GM21381 (cell line): ENCODE data around the gene CCDC136.

Source experiments
- ATAC-seq: cut with Tn5 transposase; IDR thresholded peaks from one replicate; pipeline ENCODE4 v1.9.1; 2021; ENCODE audit warnings: mild to moderate bottlenecking, moderate library complexity; ENCODE audit not compliant: unreplicated experiment

Gene CCDC136

DNA sequence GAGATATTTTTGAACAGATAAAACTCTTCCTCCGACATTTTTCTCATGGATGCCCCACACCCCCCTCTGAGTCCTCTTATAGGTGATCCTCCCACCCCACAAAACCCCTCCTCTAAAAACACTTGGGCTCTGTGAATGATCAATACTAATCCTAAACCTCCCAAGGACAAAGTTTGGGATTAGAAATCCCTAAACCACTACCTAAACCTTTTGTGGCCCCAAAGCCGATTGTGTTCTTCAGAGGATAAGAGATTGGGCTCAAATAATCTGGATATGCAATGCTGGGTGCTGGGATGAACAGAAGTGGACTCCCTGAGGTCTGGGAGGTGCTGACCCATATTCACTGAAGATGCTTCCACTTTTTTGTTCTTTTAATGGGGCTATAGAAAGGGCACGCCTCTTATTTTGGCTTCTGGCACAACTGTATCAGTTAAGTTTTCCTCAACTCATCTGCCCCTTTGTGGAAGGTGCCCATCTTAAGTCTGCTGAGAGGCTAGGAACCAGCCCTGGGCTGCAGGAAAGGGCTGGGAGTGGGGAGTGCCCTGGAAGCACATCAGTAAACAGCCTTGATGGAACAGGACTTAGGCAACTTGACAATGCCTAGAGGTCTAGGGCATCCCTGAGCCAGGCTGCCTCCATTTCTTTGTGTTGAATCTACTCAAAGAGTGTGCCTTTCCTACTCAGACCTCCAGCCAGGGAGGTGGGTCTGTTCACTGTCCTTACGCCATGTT is 15.9 kb upstream of the CCDC136 start, which contains the start of gene OPN1SW:
Gene OPN1SW (minus strand): TSS at position 51 of the 731 bp plus-strand sequence. CDS start 13 bp downstream, at position 38.
- ATAC-seq, result no peak

DNA sequence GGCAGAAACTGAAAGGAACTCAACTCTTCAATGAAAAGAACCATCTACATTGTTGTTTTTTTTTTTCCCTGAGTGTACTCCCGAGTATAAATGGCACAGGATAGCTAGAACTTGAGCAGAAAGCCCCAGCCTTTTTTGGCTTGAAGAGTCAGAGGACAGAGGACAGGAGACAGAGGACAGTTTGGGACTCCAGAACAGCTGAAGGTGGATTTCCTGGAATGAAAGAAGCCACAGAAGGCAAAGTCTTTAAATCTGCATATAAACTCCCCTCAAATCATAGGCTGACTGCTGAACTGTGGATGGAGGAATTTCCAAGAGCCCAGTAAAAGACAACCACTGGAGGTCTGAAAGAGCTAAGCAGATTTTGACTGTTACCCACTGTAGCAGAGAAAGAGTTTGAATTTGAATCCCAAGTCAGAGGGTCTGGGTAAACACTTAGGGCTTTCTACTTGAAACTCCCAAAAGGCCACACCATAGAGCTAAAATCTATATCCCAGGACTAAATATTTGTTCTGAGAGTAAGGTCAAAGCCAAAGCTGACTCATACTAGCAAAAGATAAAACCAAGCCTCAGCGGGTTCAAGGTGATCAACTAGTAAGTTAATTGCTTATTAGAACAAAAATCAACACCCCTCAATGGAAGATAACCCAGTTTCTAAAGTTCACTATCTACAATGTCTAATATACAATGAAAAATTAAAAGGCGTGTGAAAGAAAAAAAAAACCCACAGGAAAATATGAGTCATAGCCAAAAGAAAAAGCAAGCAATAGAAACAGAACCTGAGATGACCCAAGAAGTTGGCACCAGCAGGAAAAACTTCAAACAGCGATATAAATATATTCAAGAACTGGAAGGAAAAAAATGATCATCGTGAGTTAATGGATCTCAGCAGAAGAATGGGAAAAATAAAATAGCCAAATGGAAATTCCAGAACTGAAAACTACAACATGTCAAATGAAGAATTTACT is 14.3 kb upstream of the CCDC136 start:
- ATAC-seq, result no peak

DNA sequence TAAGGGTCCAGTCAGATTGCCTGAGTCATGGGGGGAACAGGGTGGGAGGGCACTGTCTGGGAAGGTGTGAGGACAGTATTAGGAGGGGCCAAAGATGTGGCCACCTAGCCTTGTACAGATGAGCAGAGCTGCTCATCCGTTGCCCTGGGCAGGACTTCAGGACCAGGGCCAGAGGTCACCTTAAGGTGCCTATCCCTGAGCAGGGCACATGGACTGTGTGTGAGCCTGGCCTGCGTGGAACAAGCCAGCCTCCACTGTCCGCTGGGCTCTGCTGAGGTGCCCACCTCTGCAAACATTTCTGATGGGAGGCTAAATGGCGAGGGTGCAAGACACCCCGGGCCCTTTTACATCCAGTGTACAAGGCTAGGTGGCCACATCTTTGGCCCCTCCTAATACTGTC is 12.8 kb upstream of the CCDC136 start:
- no peak for ATAC-seq

DNA sequence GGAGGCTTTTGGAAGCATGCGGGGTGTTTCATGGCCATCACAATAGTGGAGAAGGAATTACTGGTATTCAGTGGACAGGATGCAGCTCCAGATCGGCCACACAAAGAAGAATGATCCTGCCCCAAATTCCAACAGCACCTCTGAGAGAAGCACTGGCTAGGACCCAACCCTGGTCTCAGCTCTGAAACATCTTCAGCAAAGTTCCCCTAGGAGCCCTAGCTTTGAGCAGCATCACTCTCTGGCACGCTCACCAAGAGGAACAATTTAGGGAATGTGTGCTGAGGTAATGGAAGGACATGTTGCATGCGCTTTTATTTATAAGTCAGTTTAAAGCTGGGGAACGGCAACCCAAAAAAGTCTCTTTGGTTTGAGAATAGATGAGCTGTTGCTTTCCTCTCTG is 10.6 kb upstream of the CCDC136 start:
- ATAC-seq, result no peak

DNA sequence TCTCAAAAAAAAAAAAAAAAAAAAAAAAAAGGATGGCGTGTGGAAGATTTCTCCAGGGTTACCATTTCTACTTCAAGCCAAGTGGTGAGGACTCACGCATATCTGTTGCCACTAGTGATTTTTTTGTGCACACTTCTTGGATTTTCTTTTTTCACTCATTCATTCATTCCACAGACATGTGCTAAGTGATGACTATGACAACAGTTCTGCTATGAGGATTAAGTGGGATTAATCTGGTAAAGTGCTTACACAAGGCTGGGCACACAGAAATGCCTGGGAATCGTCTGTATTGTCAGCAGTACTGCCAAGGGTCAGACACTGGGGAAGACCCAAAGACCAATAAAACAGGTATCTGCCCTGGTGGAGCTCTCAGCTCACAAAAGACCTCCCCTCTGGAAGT is 9.9 kb upstream of the CCDC136 start:
- ATAC-seq, result no peak

DNA sequence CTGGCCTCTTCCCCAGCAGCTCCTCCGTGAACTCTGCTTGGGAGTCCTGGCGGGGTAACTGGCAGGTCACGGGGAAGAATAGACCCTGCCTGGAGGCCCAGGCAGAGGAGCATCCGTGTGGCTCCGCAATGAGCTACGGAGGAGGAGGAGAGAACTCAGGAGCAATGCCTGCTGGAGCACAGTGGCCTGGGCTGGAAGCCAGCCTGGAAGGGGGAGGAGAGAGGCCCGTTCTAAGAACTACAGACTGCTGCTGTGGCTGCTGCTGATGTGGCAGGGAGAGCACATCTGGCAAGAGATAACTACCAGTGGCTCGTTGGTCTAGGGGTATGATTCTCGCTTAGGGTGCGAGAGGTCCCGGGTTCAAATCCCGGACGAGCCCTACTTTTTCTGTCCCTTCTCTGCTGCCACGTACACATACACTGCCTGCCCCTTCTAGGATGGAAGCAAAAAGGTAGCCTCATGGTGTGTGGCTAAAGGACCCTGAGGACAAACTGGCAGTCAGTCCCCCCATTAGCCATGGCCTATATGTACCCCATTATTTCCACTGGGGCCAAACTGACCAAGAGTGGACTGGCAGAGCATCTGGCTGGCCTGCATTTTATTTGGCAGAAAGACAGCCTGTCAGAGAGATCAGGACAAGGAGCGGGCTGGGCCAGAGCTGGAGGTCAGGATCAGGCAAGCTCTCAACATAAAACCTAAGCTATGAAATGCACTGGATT is 8.5 kb upstream of the CCDC136 start:
- ATAC-seq, result no peak

DNA sequence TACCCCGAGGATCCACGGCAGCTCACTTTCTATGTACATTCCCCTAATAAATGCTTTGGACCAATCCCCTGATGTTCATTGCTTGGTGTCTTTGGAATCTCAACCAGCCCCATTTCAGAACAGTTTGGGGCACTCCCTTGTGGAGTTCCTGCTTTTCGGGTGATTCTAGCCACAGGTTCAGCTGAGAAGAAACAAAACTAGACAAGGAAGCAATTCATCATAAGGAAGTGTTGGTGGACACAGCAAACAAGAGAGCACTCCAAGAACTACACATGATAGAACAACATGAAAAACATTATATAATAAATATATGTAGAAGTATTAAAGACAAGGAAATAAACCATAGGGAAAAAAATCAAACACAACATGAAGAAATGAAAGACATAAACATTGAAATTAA is 6.0 kb upstream of the CCDC136 start:
- ATAC-seq, result no peak

DNA sequence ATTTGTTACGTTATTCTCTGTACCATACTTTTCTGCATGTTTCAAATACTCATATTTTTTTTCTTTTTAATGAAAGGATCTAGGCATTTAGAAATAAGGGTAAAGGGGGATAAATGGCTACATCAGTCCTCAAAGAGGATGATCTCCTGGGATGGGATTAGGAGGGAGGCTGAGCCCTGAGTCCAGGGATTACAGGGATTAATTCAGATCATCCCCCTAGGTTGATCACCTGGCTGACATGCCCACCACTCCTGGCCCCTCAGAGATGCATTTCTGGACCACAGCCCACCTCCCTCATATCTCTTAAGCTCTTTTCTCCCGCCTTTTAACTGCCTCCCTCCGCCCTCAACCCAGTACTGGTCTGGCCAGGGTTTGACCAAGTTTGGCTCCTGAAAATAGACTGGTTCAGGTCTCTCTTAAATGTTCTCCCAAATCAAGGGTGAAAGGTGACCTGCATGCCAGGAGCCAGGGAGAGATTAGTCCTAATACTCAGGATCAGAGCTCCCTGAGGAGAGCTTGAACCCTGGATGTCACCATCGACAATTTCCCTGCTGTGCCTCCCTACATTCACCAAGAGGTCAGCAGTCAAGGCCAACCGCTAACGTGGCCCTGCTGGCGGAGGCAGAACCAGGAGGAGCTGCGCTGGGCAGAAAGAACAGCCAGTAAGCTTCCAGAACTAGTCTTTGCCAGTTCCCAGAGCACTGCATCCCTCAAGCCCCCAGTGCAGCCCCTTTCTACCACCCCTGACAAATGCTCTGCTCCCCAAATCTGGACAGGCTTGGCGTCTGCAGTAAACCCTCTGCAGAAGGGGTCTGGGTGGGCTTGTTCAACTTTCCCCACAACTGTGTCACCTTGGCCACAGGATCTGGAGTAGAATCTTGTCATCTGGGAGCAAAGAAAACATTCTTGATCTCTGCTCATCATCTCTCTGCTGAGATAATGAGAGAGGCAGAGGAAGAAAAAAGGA is 3.0 kb upstream of the CCDC136 start:
- no peak for ATAC-seq

DNA sequence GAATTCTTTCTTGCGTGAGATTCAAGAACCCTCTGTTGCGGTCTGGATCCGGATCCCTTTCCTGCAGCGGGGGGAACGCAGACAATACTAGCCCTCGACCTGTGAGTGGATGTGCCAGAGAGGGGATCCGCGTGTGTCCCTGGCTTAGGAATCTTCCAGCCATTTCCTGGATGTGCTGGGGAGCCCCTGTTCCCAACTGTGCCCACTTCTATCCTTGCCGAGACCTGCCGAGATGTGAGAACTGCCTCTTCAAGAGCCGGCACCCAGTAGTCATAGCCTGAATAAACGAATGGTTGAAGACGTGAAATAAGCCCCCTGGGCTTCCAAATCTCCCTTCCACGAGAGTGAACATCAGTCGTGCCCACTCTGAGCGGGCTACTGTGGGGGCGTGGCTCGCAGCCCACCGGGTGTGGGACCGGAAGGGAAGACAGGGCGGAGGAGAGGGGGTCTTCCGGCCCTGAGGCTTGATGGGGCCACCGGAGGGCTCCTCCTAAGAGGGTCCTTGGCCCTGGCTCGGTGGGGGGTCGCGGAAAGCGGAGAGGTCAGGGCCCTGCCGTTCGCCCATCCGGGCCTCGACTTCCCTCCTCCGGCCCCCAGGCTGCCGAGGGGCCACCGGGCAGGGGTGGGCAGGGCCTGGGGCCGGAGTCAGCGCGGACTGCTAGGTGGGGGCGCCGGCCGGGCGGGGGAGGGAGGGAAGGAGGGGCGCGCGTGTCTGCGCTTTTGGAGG is 1.3 kb upstream of the CCDC136 start:
- no peak for ATAC-seq

DNA sequence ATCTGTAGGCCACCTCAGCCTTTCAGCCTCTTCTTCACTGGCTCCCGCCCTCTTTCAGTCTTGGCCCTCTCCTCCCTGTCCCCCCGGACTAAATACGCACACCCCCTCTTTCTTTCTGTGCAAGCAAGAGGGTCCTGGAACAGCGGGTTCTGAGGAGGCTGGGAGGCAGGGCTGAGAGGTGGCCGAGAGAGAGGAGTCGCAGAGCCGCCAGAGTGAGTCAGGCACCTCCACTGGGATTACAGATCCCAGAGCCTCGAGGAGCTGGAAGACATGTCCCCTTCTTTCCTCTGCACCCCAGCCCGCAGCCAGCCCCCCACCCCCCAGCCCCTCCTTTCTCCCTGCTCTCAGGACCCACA is 182 bp downstream of the CCDC136 start:
- no peak for ATAC-seq

DNA sequence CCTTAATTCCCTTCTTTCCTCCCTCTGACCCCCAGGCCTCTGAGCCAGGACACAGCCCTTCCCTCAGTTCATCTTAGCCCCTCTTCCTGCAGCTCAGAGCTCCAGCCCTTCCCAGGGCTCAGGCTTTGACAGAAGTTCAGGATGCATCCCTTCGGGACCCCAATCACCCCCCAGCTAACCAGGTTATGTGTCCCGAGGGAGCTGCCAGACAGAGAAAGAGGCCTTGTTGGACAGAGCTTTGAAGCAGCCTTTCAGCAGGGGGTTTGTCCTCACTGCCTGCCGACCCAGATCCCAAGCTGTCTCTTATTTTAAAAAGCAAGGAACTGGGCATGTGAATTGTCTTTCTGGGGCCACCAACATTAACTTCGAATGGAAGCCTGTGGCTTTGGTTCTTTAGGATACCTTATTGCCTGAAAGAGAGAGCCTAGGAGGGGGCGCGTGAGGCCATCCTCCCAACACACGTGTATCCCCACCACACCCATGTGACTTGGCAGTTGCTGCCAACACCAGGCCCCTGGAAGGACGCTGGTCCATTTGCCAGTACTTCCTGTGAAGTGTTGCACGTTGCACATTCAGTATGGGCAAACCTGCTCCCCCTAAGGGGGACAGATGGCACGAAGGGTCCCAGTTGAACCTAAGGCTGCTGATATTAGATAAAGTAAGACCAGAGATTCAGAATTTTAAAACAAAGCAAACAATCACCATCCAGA is 858 bp downstream of the CCDC136 start:
- no peak for ATAC-seq

DNA sequence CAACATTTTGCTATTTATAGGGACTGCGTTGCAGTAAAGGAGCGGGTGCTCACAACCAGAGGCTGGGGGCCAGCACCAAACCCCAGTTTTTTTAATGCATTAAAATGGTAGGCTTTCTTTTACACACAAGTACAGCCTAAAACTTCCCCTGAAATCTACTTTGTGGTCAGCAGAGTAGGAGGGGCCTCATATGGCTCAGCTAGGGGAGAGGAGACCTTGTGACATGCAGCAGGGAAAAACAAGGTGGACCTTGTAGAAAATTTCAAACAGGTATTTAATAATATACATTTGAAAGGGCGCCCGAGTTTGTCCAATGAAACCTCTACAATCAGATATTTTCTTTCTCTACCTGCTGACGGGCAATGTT is 1.4 kb downstream of the CCDC136 start:
- no peak for ATAC-seq

DNA sequence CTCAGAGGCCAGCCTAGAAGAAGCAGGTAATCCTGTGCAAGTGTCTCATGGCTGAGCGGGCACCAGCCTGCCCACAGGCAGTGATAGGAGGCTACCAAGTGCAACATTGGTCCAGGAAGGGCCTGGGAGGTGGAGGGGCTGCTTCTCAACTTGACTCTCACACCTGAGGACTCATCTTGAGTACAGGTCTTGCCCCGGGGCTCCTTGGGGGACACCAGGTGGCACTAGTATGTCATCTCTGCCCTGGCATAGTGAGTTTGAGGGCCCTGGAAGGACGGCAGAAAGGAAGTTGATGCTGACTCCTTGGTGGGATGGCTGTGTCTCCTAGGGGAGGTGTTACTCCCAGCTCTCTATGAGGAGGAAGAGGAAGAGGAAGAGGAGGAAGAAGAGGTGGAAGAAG is 2.3 kb downstream of the CCDC136 start:
- no peak for ATAC-seq

DNA sequence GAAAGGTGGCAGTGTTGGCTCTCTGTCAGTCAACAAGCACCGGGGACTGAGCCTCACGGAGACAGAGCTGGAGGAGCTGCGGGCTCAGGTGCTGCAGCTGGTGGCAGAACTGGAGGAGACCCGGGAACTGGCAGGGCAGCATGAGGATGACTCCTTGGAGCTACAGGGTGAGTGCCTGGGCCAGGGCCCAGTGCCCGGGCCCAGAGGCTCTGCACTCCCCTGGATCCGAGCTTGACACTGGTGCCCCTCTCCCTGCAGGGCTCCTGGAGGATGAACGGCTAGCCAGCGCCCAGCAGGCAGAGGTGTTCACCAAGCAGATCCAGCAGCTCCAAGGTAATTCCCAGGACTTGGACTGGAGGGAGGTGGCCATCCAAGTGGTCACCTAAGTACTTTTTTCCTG is 2.7 kb downstream of the CCDC136 start:
- ATAC-seq, result no peak

DNA sequence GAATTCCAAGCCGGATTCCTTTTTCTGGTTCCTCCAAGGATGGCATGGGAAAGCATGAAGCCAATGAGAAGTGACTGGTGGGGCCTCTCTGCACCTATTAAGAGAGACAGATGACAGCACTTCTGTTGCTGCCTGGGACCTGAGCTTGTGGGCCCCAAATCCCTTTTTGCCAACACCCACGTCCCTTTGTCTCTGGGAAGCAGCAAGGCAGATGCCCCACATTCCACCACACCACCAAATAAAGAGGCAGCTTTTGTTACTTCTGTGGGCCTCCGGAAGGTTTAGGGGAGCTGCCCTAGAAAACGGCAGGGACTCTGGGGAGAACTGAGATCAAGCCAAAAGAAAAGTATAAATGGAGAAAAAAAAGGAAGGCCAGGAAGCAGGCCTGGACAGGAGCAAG is 3.4 kb downstream of the CCDC136 start:
- ATAC-seq, result no peak

DNA sequence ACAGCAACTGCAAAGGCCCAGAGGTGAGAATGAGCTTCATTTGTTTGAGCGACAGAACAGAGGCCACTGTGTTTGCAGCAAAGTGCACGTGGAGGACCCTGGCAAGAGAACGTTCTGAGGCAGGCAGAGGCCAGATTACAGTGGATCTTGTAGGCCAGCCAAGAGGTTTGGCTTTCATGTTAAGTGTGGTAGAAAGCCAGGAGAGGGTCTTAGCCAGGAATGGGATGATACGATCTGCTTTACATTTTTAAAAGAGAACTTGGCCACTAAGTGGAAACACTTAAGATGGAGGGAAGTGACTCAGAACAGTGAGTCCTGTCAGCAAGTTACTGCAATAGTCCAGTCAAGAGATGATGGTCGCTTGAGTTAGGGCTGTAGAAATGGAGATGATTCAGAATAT is 4.6 kb downstream of the CCDC136 start:
- ATAC-seq, result no peak

DNA sequence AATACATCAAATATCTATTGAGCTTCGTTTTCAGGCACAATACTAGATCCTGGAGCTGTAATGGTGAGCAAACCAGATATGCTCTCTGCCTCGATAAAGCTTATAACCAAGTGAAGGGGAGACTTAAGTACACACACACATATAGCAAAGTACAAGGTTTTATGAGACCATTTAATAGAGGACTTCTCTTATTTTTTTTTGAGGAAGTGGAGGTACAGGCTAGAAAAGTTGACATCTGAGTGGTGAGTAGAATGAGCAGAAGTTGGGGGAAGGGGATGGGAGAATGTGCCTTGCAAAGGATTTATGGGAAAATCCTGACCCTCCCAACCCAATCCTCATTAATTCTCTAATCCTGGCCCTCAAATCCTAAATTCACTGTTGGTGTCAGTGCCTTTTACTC is 7.7 kb downstream of the CCDC136 start:
- no peak for ATAC-seq

DNA sequence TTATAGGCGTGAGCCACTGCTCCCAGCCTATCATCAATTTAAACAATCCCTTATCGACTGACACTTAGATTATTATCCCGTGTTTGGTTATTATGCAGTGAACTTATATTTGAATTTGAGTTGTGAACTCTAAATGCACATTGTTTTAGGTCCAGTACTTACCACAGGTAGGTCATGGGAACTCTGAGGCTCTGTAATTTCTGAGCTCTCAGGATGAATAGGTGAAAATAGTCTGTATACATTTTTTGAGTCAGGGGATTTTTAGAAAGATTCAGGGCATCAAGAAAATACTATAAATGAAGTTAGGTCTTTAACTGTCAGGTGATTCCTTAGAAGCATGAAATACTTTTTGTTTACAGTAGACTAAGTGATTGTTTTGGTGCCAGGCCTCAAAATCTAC is 8.8 kb downstream of the CCDC136 start:
- no peak for ATAC-seq

DNA sequence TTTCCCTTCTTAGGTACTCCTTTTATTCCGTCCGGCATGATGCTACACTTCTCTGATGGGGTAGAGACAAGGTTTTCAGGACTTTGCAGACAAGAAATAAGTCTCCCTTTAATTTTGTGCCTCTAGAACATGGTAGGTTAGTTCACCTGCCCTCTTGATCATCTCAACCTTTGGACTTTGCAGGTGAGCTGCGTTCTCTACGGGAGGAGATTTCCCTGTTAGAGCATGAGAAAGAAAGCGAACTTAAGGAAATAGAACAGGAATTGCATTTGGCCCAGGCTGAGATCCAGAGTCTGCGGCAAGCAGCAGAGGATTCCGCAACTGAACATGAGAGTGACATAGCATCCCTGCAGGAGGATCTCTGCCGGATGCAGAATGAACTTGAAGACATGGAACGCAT is 9.2 kb downstream of the CCDC136 start:
- no peak for ATAC-seq
